ENCODE data around the gene ASB2. TPM values are rescaled to one million over a fixed set of nuclear protein-coding genes. Genes with fewer than 3 reads are reported as not detected.

The ASB2 gene
- polyA plus RNA-seq, 1 of the 3 experiments (the other 2 are of a cell fraction) = 0.15 TPM

DNA sequence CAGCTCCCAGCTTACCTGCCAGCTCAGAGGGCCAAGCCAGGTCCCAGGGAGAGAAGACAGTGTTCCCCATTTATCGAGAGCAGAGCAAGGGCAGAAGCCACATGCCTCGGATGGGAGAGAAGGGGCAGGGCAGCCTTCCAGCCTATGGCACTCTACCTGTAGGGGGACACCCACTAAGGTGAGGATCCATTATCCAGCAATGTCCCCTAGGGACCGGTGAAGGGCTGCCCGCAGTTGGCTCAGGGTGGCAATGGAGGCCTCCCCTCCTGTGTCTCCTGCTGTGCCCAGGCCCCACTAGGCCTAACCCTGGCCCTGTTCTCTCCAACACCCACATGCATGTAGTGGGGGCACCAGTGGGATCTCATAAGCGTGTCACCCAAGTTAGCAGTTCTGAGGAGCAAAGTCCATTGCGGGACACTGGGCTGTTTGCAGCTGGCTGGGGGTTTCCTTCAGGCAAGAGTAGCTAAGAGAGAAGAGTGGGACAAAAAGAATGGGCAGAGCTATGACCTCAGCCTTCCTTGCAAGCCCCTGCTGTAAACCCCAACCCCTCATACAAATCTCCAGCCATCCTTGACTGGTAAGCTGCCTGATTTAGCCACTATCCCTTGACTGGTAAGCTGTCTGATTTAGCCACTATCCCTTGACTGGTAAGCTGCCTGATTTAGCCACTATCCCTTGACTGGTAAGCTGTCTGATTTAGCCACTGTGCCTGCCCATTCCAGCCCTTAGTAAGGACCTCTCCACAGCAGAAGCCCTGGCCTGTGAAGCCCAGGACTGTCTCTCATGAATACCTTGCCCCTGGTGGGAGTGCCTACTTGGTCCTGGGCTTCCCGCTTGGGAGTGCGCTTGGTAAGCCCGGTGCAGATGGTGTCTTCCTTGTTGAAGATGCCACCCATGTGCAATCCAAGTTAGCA, 5.2 kb upstream of the ASB2 start (continued):
- TF ChIP-seq, protein P1, sequence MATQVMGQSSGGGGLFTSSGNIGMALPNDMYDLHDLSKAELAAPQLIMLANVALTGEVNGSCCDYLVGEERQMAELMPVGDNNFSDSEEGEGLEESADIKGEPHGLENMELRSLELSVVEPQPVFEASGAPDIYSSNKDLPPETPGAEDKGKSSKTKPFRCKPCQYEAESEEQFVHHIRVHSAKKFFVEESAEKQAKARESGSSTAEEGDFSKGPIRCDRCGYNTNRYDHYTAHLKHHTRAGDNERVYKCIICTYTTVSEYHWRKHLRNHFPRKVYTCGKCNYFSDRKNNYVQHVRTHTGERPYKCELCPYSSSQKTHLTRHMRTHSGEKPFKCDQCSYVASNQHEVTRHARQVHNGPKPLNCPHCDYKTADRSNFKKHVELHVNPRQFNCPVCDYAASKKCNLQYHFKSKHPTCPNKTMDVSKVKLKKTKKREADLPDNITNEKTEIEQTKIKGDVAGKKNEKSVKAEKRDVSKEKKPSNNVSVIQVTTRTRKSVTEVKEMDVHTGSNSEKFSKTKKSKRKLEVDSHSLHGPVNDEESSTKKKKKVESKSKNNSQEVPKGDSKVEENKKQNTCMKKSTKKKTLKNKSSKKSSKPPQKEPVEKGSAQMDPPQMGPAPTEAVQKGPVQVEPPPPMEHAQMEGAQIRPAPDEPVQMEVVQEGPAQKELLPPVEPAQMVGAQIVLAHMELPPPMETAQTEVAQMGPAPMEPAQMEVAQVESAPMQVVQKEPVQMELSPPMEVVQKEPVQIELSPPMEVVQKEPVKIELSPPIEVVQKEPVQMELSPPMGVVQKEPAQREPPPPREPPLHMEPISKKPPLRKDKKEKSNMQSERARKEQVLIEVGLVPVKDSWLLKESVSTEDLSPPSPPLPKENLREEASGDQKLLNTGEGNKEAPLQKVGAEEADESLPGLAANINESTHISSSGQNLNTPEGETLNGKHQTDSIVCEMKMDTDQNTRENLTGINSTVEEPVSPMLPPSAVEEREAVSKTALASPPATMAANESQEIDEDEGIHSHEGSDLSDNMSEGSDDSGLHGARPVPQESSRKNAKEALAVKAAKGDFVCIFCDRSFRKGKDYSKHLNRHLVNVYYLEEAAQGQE (IDR thresholded peaks at IDR 0.05; ENCODE audit: low read depth, low read length) = no peak

- peaks cover 0 to 5% of the 10 kb centered on the region in 2 experiments; a peak in 1 of 4 replicates for H3K4me1 ChIP-seq (ENCODE audit: control insufficient read depth in 1 of 2, insufficient read depth in 2 of 2, low read depth in 1 of 2, low read length in 1 of 2)
- no peaks in the 10 kb centered on the region for H4K20me1 ChIP-seq (ENCODE audit: insufficient read depth)
- no peak overlapping the region for H3K4me3 ChIP-seq (ENCODE audit: low read depth in 2 of 2, low read length in 1 of 2)
- TF ChIP-seq ZBTB33 (IDR thresholded peaks at IDR 0.05; ENCODE audit: borderline replicate concordance, low read depth) (no peak), FOSL2 (IDR thresholded peaks at IDR 0.05; ENCODE audit: borderline replicate concordance, low read depth) (no peak)
- TF ChIP-seq, protein P2, sequence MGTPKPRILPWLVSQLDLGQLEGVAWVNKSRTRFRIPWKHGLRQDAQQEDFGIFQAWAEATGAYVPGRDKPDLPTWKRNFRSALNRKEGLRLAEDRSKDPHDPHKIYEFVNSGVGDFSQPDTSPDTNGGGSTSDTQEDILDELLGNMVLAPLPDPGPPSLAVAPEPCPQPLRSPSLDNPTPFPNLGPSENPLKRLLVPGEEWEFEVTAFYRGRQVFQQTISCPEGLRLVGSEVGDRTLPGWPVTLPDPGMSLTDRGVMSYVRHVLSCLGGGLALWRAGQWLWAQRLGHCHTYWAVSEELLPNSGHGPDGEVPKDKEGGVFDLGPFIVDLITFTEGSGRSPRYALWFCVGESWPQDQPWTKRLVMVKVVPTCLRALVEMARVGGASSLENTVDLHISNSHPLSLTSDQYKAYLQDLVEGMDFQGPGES (IDR thresholded peaks at IDR 0.05; ENCODE audit: low read depth, low read length) = no peak
- WGBS (ENCODE audit: low lambda C conversion rate) = 68% methylated on average over 9 of the region's 11 CpGs
- ChIA-PET POLR2A (no interaction called here), CTCF (interaction anchor here (1.4 to 6.5 kb wide), 4 partner anchors 10 to 45 kb away, joined by 3 to 38 read pairs (median 18); no protein-coding TSS in a partner anchor)
- H3F3A ChIP-seq (replicated peaks; ENCODE audit: insufficient read depth) = no peaks in the 10 kb centered on the region
- H3K9ac ChIP-seq = no peak overlapping the region
- no peak overlapping the region for H3K4me2 ChIP-seq
- no peaks in the 10 kb centered on the region for H3K79me2 ChIP-seq (ENCODE audit: insufficient read depth)
- H3K27me3 ChIP-seq (ENCODE audit: insufficient read depth) = no peaks in the 10 kb centered on the region
- H3K36me3 ChIP-seq (replicated peaks in 1 of 2; ENCODE audit: control insufficient read depth in 1 of 2, insufficient read depth in 2 of 2, low read length in 1 of 2) = no peaks in the 10 kb centered on the region
- DNase-seq = no peak
- H3K9me2 ChIP-seq = no peaks in the 10 kb centered on the region
- H2AFZ ChIP-seq (ENCODE audit: low read depth) = no peak overlapping the region
- no peak overlapping the region for H3K27ac ChIP-seq (ENCODE audit: low read depth in 2 of 2, low read length in 1 of 2)
- H3K9me3 ChIP-seq = no peaks in the 10 kb centered on the region
Observed at GRCh38 chr14:93980456-93981201, 4.3 kb upstream of the ASB2 start.

Data from SK-N-SH (cell line).